ENCODE results near the gene TPK1.

TPK1 gene

GRCh38 chr7:144863320-144863647 is 27.4 kb upstream of the TPK1 start:
- TF ChIP-seq CTCF (IDR thresholded peaks at IDR 0.05; ENCODE audit: low read depth, low read length, missing control alignments): no peak
- H3K4me3 ChIP-seq (replicated peaks; ENCODE audit: low read depth, low read length): no peak overlapping the region
- no peak for DNase-seq (ENCODE audit: extremely low read depth, low read depth)

GRCh38 chr7:144862612-144863319 is 26.9 kb upstream of the TPK1 start:
- DNase-seq (ENCODE audit: extremely low read depth, low read depth): no peak
- H3K4me3 ChIP-seq (replicated peaks; ENCODE audit: low read depth, low read length): no peak overlapping the region
- no peak for TF ChIP-seq CTCF (IDR thresholded peaks at IDR 0.05; ENCODE audit: low read depth, low read length, missing control alignments)

- DNase-seq (ENCODE audit: extremely low read depth, low read depth): no peak
- H3K4me3 ChIP-seq (replicated peaks; ENCODE audit: low read depth, low read length): no peak overlapping the region
- no peak for TF ChIP-seq CTCF (IDR thresholded peaks at IDR 0.05; ENCODE audit: low read depth, low read length, missing control alignments)
Observed at GRCh38 chr7:144859739-144860138, 23.9 kb upstream of the TPK1 start.

GRCh38 chr7:144857463-144857862 is 21.6 kb upstream of the TPK1 start:
- TF ChIP-seq CTCF (IDR thresholded peaks at IDR 0.05; ENCODE audit: low read depth, low read length, missing control alignments): no peak
- DNase-seq (ENCODE audit: extremely low read depth, low read depth): no peak
- no peak overlapping the region for H3K4me3 ChIP-seq (replicated peaks; ENCODE audit: low read depth, low read length)

GRCh38 chr7:144854839-144855424 is 19.1 kb upstream of the TPK1 start:
- H3K4me3 ChIP-seq (replicated peaks; ENCODE audit: low read depth, low read length): no peak overlapping the region
- TF ChIP-seq CTCF (IDR thresholded peaks at IDR 0.05; ENCODE audit: low read depth, low read length, missing control alignments): peak; percentile 37
- DNase-seq (ENCODE audit: extremely low read depth, low read depth): no peak

- no peak for TF ChIP-seq CTCF (IDR thresholded peaks at IDR 0.05; ENCODE audit: low read depth, low read length, missing control alignments)
- H3K4me3 ChIP-seq (replicated peaks; ENCODE audit: low read depth, low read length): no peak overlapping the region
- no peak for DNase-seq (ENCODE audit: extremely low read depth, low read depth)
Observed at GRCh38 chr7:144853542-144853941, 17.7 kb upstream of the TPK1 start.

- no peak overlapping the region for H3K4me3 ChIP-seq (replicated peaks; ENCODE audit: low read depth, low read length)
- DNase-seq (ENCODE audit: extremely low read depth, low read depth): no peak
- TF ChIP-seq CTCF (IDR thresholded peaks at IDR 0.05; ENCODE audit: low read depth, low read length, missing control alignments): no peak
Observed at GRCh38 chr7:144848078-144848477, 12.2 kb upstream of the TPK1 start.

Measured in HFF-Myc (cell line).